HUES64 (cell line): ENCODE results near the gene HIBADH.

Source experiments
- H3K27ac ChIP-seq: 2 replicates; pipeline ENCODE4 v1.7.0; 2013; ENCODE audit warnings: low read depth, low read length, inconsistent platforms
- H3K27me3 ChIP-seq: 2 replicates; pipeline ENCODE4 v1.6.1; 2013; ENCODE audit warnings: mild to moderate bottlenecking, low read length; ENCODE audit not compliant: insufficient read depth
- H3K36me3 ChIP-seq: 2 replicates; pipeline ENCODE4 v1.6.1; 2013; ENCODE audit warnings: mild to moderate bottlenecking, low read length; ENCODE audit not compliant: insufficient read depth
- H3K4me1 ChIP-seq: 2 replicates; pipeline ENCODE4 v1.6.1; 2013; ENCODE audit warnings: mild to moderate bottlenecking, low read length, moderate library complexity; ENCODE audit not compliant: insufficient read depth
- H3K4me3 ChIP-seq: 2 replicates; pipeline ENCODE4 v1.5.1; 2013; ENCODE audit warnings: mild to moderate bottlenecking, low read length, moderate library complexity
- H3K9ac ChIP-seq: 2 replicates; pipeline ENCODE4 v1.6.1; 2013; ENCODE audit warnings: mild to moderate bottlenecking, low read depth, low read length
- H3K9me3 ChIP-seq: 2 replicates; pipeline ENCODE4 v1.6.1; 2013; ENCODE audit warnings: low read depth, low read length; ENCODE audit not compliant: insufficient read depth
- WGBS: fragments of 150-250, 120-280 bp; methylation state at CpG from one replicate; pipeline ENCODE4 v1.1.7; 2013; ENCODE audit warnings: missing lambda C conversion rate; 5-methylcytosine and 5-hydroxymethylcytosine counted together

The HIBADH gene

DNA sequence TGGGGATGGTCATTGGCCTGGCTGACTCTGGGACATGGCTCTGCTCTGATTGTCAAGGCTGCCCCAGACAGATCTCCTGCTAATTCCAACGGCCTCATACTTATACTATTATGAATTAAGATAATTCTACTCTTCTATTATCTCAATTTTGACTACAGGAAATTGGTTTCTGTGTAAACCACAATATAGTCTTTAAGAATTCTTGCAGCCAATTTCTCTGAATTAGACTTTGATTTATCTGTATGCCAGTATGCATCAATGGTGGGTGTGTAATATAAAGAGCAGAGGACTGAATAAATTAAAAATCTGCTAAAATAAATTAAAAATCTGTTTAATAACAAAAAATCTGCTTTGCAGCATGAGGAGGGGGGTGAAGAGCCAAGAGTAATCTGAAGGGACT lies 27.0 kb downstream of the HIBADH start:
- peaks cover 3% of the 10 kb centered on the region; the same call in 1 of the 2 replicates for H3K36me3 ChIP-seq
- H3K9me3 ChIP-seq, result no peaks in the 10 kb centered on the region
- H3K4me1 ChIP-seq, result peaks cover 27% of the 10 kb centered on the region
- H3K4me3 ChIP-seq, result no peak overlapping the region
- no peak overlapping the region for H3K27ac ChIP-seq
- no peak overlapping the region for H3K9ac ChIP-seq
- no CpG with 5 or more reads among the region's 1 CpG for WGBS
- no peaks in the 10 kb centered on the region for H3K27me3 ChIP-seq

- WGBS, result 72% methylated on average over 3 of the region's 3 CpGs
- Histone ChIP-seq H3K27me3 (no peaks in the 10 kb centered on the region), H3K9me3 (no peaks in the 10 kb centered on the region), H3K4me3 (no peak overlapping the region), H3K36me3 (peaks cover 11% of the 10 kb centered on the region; the same call in 1 of the 2 replicates), H3K9ac (no peak overlapping the region), H3K4me1 (peaks cover 27% of the 10 kb centered on the region), H3K27ac (no peak overlapping the region)
Measured at GRCh38 chr7:27634671-27635493, 27.8 kb downstream of the HIBADH start.

- H3K27ac ChIP-seq, result no peak overlapping the region
- no peak overlapping the region for H3K9ac ChIP-seq
- H3K36me3 ChIP-seq, result peaks cover 23% of the 10 kb centered on the region
- H3K4me3 ChIP-seq, result no peak overlapping the region
- no peaks in the 10 kb centered on the region for H3K9me3 ChIP-seq
- peaks cover 24% of the 10 kb centered on the region for H3K4me1 ChIP-seq
- 80% methylated on average over 6 of the region's 6 CpGs for WGBS
- H3K27me3 ChIP-seq, result no peaks in the 10 kb centered on the region
Measured at GRCh38 chr7:27633062-27633461, 29.6 kb downstream of the HIBADH start.

GRCh38 chr7:27631391-27631790 lies 31.3 kb downstream of the HIBADH start:
- no peak overlapping the region for H3K27ac ChIP-seq
- WGBS, result 86% methylated on average over 1 of the region's 1 CpG

GRCh38 chr7:27627146-27627545 lies 35.5 kb downstream of the HIBADH start:
- Histone ChIP-seq H3K27me3 (no peaks in the 10 kb centered on the region), H3K27ac (no peak overlapping the region), H3K9ac (no peak overlapping the region), H3K4me1 (no peaks in the 10 kb centered on the region), H3K9me3 (no peaks in the 10 kb centered on the region), H3K36me3 (peaks cover 22% of the 10 kb centered on the region), H3K4me3 (no peak overlapping the region)
- WGBS, result 91% methylated on average over 1 of the region's 1 CpG

More at GRCh38 chr7:27631391-27631790, 31.3 kb downstream of the HIBADH start:
- H3K4me1 ChIP-seq, result peaks cover 9% of the 10 kb centered on the region; the same call in 1 of the 2 replicates
- H3K4me3 ChIP-seq, result no peak overlapping the region
- peaks cover 23% of the 10 kb centered on the region for H3K36me3 ChIP-seq
- no peaks in the 10 kb centered on the region for H3K9me3 ChIP-seq
- no peak overlapping the region for H3K9ac ChIP-seq
- no peaks in the 10 kb centered on the region for H3K27me3 ChIP-seq

DNA sequence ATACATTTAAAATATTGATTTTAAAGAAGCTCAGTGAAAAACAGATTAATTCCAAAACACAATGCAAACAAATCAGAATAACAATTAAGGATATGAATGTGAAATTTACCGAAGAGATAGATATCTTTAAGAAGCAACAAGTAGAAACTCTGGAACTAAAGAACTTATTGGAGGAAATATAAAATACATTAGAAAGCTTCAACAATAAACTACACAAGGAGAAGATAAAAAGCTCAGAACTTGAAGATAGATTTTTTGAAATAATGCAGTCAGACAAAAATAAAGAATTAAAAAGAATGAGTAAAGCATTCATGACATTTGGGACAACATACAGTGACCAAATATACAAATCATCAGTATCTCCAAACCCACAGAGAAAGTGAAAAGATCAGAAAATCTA lies 43.2 kb downstream of the HIBADH start:
- WGBS, result no CpG with 5 or more reads among the region's 1 CpG
- H3K4me1 ChIP-seq, result no peaks in the 10 kb centered on the region
- no peaks in the 10 kb centered on the region for H3K27me3 ChIP-seq
- H3K36me3 ChIP-seq, result peaks cover 15% of the 10 kb centered on the region; the same call in 1 of the 2 replicates
- peaks cover 15% of the 10 kb centered on the region; the same call in 1 of the 2 replicates for H3K9me3 ChIP-seq
- H3K27ac ChIP-seq, result no peak overlapping the region
- no peak overlapping the region for H3K4me3 ChIP-seq
- H3K9ac ChIP-seq, result no peak overlapping the region

DNA sequence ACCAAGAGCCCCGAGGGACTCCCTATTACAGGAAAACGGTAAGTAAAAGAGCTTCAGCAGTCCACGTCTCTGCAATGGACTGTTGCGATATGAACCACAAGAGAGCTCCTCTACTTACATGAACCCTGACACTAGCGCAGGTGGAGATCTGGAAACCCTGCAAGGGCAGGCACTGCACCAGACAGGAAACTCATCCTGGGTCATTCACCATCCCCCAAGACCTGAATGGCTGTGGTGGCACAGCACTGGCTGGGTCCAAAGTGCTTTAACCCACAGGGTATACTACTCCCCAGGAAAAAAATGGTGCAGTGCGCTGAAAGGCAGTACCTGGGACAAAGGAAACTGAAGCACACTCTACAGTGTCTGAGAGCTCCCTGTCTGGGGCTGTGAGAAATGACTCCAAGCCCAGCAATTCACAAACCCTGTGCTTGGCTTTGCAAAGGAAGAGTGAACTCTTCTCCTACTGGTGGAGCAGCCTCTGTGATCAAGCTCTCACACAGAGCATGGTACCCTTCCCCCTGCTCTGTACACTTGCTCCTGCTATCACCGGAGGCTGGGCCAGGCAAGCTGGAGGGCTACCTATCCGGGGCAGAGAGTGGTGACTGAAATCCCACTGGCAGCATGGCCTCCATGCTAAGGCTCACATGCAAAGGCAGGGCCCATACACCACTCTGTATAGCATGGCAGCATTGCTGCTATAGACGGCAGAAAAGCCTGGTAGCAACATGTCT lies 44.9 kb downstream of the HIBADH start:
- Histone ChIP-seq H3K9me3 (peaks cover 15% of the 10 kb centered on the region; the same call in 1 of the 2 replicates), H3K9ac (no peak overlapping the region), H3K4me3 (no peak overlapping the region), H3K4me1 (no peaks in the 10 kb centered on the region), H3K27me3 (no peaks in the 10 kb centered on the region), H3K27ac (no peak overlapping the region), H3K36me3 (peaks cover 15% of the 10 kb centered on the region; the same call in 1 of the 2 replicates)
- 84% methylated on average over 9 of the region's 9 CpGs for WGBS

- H3K4me3 ChIP-seq, result no peak overlapping the region
- no peak overlapping the region for H3K9ac ChIP-seq
- H3K27me3 ChIP-seq, result no peaks in the 10 kb centered on the region
- WGBS, result 93% methylated on average over 2 of the region's 3 CpGs
- H3K9me3 ChIP-seq, result peaks cover 15% of the 10 kb centered on the region; the same call in 1 of the 2 replicates
- peaks cover 15% of the 10 kb centered on the region; the same call in 1 of the 2 replicates for H3K36me3 ChIP-seq
- H3K27ac ChIP-seq, result no peak overlapping the region
- no peaks in the 10 kb centered on the region for H3K4me1 ChIP-seq
Measured at GRCh38 chr7:27616914-27617548, 45.7 kb downstream of the HIBADH start.

- H3K9ac ChIP-seq, result no peak overlapping the region
- 97% methylated on average over 2 of the region's 2 CpGs for WGBS
- peaks cover 15% of the 10 kb centered on the region; the same call in 1 of the 2 replicates for H3K9me3 ChIP-seq
- H3K36me3 ChIP-seq, result peaks cover 15% of the 10 kb centered on the region; the same call in 1 of the 2 replicates
- no peaks in the 10 kb centered on the region for H3K4me1 ChIP-seq
- no peak overlapping the region for H3K4me3 ChIP-seq
- H3K27ac ChIP-seq, result no peak overlapping the region
- no peaks in the 10 kb centered on the region for H3K27me3 ChIP-seq
Measured at GRCh38 chr7:27616186-27616491, 46.5 kb downstream of the HIBADH start.

DNA sequence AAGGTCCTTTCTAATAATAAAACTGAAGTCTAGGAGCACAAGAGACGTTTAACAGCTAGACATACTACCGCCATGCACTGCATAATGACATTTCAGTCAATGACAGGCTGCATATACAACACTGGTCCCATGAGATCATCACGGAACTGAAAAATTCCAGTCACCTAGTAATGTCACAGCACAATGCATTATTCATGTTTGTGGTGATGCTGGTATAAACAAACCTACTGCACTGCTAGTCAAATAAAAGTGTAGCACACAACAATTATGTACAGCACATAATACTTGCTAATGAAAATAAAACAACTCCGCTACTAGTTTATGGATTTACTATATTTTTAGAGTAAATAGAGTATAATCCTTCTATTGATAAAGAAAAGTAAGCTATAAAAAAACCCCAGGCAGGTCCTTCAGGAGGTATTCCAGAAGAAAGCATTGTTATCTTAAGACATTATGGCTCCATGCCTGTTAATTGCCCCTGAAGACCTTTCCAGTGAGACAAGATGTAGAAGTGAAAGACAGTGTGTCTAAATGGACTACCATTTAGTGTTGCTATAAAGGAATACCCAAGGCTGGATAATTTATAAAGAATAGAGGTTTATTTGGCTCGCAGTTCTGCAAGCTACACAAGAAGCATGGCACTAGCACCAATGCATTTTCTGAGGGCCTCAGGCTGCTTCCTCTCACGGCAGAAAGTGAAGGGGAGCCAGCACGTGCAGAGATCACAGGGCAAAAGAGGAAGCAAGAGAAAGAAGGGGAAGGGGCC lies 47.1 kb downstream of the HIBADH start:
- 94% methylated on average over 6 of the region's 7 CpGs for WGBS
- Histone ChIP-seq H3K9ac (no peak overlapping the region), H3K4me3 (no peak overlapping the region), H3K9me3 (peaks cover 12% of the 10 kb centered on the region; the same call in 1 of the 2 replicates), H3K27ac (no peak overlapping the region), H3K27me3 (no peaks in the 10 kb centered on the region), H3K36me3 (peaks cover 11% of the 10 kb centered on the region; the same call in 1 of the 2 replicates), H3K4me1 (no peaks in the 10 kb centered on the region)
